ENCODE data around the gene RNF213. TPM values are rescaled to one million over a fixed set of nuclear protein-coding genes. Genes with fewer than 3 reads are reported as not detected.

RNF213 gene
- total RNA-seq, 6 experiments from 2014 or later: 59.1 to 87.7 (median 73.0) TPM

GRCh38 chr17:80382956-80383355, 122.3 kb downstream of the RNF213 start:
- ATAC-seq: no peak
- intact Hi-C loops (cut with DNase I): no loop called here
- DNase-seq: no peak
- H3K27ac ChIP-seq: no peak overlapping the region
- no peaks in the 10 kb centered on the region for H3K27me3 ChIP-seq
- 96% methylated on average over 8 of the region's 8 CpGs for WGBS (ENCODE audit: insufficient coverage, low coverage, low lambda C conversion rate, missing lambda C conversion rate)
- H3K4me1 ChIP-seq: no peaks in the 10 kb centered on the region
- H3K36me3 ChIP-seq: peaks cover 0 to 100% (median 45%) of the 10 kb centered on the region in 4 donors
- no peaks in the 10 kb centered on the region for H3K9me3 ChIP-seq
- TF ChIP-seq POLR2A (IDR thresholded peaks at IDR 0.05): no peak
- no peak for TF ChIP-seq CTCF (IDR thresholded peaks at IDR 0.05)
- H3K4me3 ChIP-seq: no peak overlapping the region

- intact Hi-C loops (cut with DNase I): no loop called here
- Histone ChIP-seq H3K36me3 (peaks cover 5 to 100% (median 51%) of the 10 kb centered on the region in 4 donors), H3K27ac (no peak overlapping the region), H3K4me3 (no peak overlapping the region), H3K27me3 (no peaks in the 10 kb centered on the region), H3K9me3 (no peaks in the 10 kb centered on the region), H3K4me1 (no peaks in the 10 kb centered on the region)
- 68% methylated on average over 14 of the region's 24 CpGs for whole genome bisulfite sequencing (ENCODE audit: insufficient coverage, low coverage, low lambda C conversion rate, missing lambda C conversion rate)
- TF ChIP-seq POLR2A (IDR thresholded peaks at IDR 0.05) (no peak), CTCF (IDR thresholded peaks at IDR 0.05) (no peak)
- DNase-seq (peak in 1 of 3 donors; percentile 35), ATAC-seq (no peak)
These were observed 123.7 kb downstream of the RNF213 start for GRCh38 chr17:80384078-80384960.

- Histone ChIP-seq H3K27me3 (no peaks in the 10 kb centered on the region), H3K4me3 (no peak overlapping the region), H3K4me1 (no peaks in the 10 kb centered on the region), H3K36me3 (peaks cover 5 to 100% (median 55%) of the 10 kb centered on the region in 4 donors), H3K9me3 (no peaks in the 10 kb centered on the region), H3K27ac (no peak overlapping the region)
- ATAC-seq (no peak), DNase-seq (peak in 1 of 3 donors; percentile 34)
- TF ChIP-seq CTCF (IDR thresholded peaks at IDR 0.05) (no peak), POLR2A (IDR thresholded peaks at IDR 0.05) (no peak)
- intact Hi-C loops (cut with DNase I): no loop called here
- 60% methylated on average over 1 of the region's 9 CpGs for WGBS (ENCODE audit: insufficient coverage, low coverage, low lambda C conversion rate, missing lambda C conversion rate)
These were observed 124.4 kb downstream of the RNF213 start for GRCh38 chr17:80385046-80385445.

- no peak for DNase-seq
- H3K36me3 ChIP-seq: peaks cover 5 to 100% (median 54%) of the 10 kb centered on the region in 4 donors
- H3K4me1 ChIP-seq: no peaks in the 10 kb centered on the region
- WGBS (ENCODE audit: insufficient coverage, low coverage, low lambda C conversion rate, missing lambda C conversion rate): 100% methylated on average over 6 of the region's 14 CpGs
- H3K9me3 ChIP-seq: no peaks in the 10 kb centered on the region
- no peak overlapping the region for H3K27ac ChIP-seq
- no peaks in the 10 kb centered on the region for H3K27me3 ChIP-seq
- ATAC-seq: no peak
- H3K4me3 ChIP-seq: no peak overlapping the region
- TF ChIP-seq POLR2A (IDR thresholded peaks at IDR 0.05): no peak
- TF ChIP-seq CTCF (IDR thresholded peaks at IDR 0.05): no peak
- intact Hi-C loops (cut with DNase I): no loop called here
These were observed 125.7 kb downstream of the RNF213 start for GRCh38 chr17:80386341-80386740.
